Measurements from ENCODE around the gene OAS1.

Gene OAS1

GRCh38 chr12:112967858-112968257, 61.1 kb downstream of the OAS1 start:
- no peak for DNase-seq
